Aorta (tissue), 5 donors: Measurements from ENCODE around the gene GSTO2. TPM values are rescaled to one million over a fixed set of nuclear protein-coding genes. Genes with fewer than 3 reads are reported as not detected.
A peak's percentile ranks its signal among the peaks of the same experiment; 100 is the strongest.

Source experiments
- ATAC-seq: fragments of 200-7000 bp; cut with Tn5 transposase; one replicate; pipeline ENCODE4 v1.9.1; 2022; ENCODE audit warnings: moderate library complexity; ENCODE audit not compliant: low FRiP score
- DNase-seq, 2 donors: peaks; one replicate each; pipeline ENCODE4 v3.0.0-alpha.2; 2020
- H3K27ac ChIP-seq, 2 donors: one replicate each; pipeline ENCODE4 v1.5.1; 2013; ENCODE audit warnings: low read length in 2 of 2, mild to moderate bottlenecking in 2 of 2, moderate library complexity in 2 of 2, control low read depth in 1 of 2, inconsistent platforms in 1 of 2, low read depth in 1 of 2
- H3K27me3 ChIP-seq, 2 donors: one replicate each; pipeline ENCODE4 v1.6.1; 2013; ENCODE audit warnings: control low read depth in 1 of 2, low read length in 1 of 2, mild to moderate bottlenecking in 1 of 2, moderate library complexity in 1 of 2; ENCODE audit not compliant: insufficient read depth in 2 of 2, control insufficient read depth in 1 of 2
- H3K36me3 ChIP-seq, 2 donors: one replicate each; pipeline ENCODE4 v1.6.1; 2013; ENCODE audit warnings: control low read depth in 1 of 2, low read length in 1 of 2, mild to moderate bottlenecking in 1 of 2; ENCODE audit not compliant: insufficient read depth in 2 of 2, control insufficient read depth in 1 of 2
- H3K4me1 ChIP-seq, 2 donors: one replicate each; pipeline ENCODE4 v1.6.1; 2013; ENCODE audit warnings: low read length in 2 of 2, control low read depth in 1 of 2, mild to moderate bottlenecking in 1 of 2, moderate library complexity in 1 of 2; ENCODE audit not compliant: insufficient read depth in 2 of 2, control insufficient read depth in 1 of 2
- H3K4me3 ChIP-seq, 2 donors: one replicate each; pipeline ENCODE4 v1.5.1; 2013; ENCODE audit warnings: low read length in 2 of 2, control low read depth in 1 of 2, mild to moderate bottlenecking in 1 of 2
- H3K9me3 ChIP-seq: one replicate; pipeline ENCODE4 v1.6.1; 2013; ENCODE audit warnings: mild to moderate bottlenecking, low read length; ENCODE audit not compliant: control insufficient read depth
- WGBS, 2 donors: extraction: QIAGEN DNeasy Blood & Tissue Kit; methylation state at CpG; one replicate each; pipeline ENCODE4 v1.1.7; 2013; 5-methylcytosine and 5-hydroxymethylcytosine counted together
- intact Hi-C, 2 donors: fragments of 100-400 bp; cut with DNase I; formaldehyde crosslinking; loops; one replicate each; pipeline versions ENCODE4 v1.14.2 to v1.15.0; 2022
- polyA plus RNA-seq, 2 donors: library from polyadenylated mRNA; stranded (reverse); fragments of 200-250 nt; gene quantifications; one replicate each; pipeline ENCODE4 v1.2.3, GENCODE V29; 2013
- total RNA-seq, 2 donors: library from RNA; stranded (reverse); fragmentation: NEBNext Ultra II Directional; extraction: Animal tissue kit (Norgen Biotek cat#: 25700); gene quantifications; one replicate each; pipeline ENCODE4 v1.2.1, GENCODE V29; 2021
- donor health status: healthy with polysubstance abuse.
- donor health status: Bipolar disorder and iron deficiency.
- donor health status: DM: no; HTN: no; CAD: no.
- donor health status: DM: no; HTN: no; CAD: no.
- donor health status: DM: yes; HTN: yes; CAD: no.

Gene GSTO2
- total and polyA plus RNA-seq, 4 donors: 1.7 to 4.3 (median 3.5) TPM

DNA sequence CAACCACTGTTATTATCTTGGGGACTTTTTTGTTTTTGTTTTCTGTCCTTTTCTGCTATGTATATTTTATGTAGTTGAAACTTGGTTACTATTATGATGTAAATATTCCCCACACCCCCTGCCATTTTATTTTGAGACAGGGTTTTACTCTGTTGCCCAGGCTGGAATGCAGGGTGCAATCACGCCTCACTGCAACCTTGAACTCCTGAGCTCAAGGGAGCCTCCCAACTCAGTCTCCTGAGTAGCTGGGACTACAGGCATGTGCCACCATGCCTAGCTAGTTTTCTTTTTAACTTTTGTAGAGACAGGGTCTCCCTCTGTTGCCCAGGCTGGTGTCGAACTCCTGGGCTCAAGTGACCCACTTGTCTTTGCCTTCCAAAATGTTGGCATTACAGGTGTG is 18.0 kb downstream of the GSTO2 start:
- H3K4me1 ChIP-seq: no peaks in the 10 kb centered on the region
- DNase-seq (no peak), ATAC-seq (no peak)
- H3K27me3 ChIP-seq: no peaks in the 10 kb centered on the region
- no peaks in the 10 kb centered on the region for H3K9me3 ChIP-seq
- intact Hi-C loops: no loop called here
- no peak overlapping the region for H3K27ac ChIP-seq
- H3K36me3 ChIP-seq: no peaks in the 10 kb centered on the region
- WGBS, 2 donors: 86 to 93% methylated on average over 2 of the region's 2 CpGs
- H3K4me3 ChIP-seq: no peak overlapping the region

DNA sequence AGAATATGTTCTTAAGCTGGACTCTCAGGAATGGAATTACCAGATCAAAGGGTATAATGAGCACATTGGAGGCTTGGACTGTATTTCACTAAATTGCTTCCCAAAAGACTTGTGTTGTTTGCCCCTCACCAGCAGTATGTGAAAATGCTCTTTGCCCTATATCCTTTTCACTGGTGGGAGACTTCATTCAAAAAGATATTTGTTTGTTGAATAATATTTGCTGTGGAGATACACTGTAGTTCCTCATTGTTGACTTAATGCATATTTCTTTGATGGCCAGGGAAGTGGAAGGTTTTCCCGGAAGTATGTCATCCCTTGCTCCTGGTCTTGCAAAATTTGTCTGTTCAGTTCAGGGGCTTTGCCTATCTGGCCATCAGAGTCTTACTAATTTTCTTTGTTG is 19.4 kb downstream of the GSTO2 start:
- no peak overlapping the region for H3K27ac ChIP-seq
- H3K9me3 ChIP-seq: no peaks in the 10 kb centered on the region
- H3K27me3 ChIP-seq: no peaks in the 10 kb centered on the region
- no peaks in the 10 kb centered on the region for H3K36me3 ChIP-seq
- intact Hi-C loops: no loop called here
- H3K4me3 ChIP-seq: no peak overlapping the region
- DNase-seq (no peak), ATAC-seq (no peak)
- no peaks in the 10 kb centered on the region for H3K4me1 ChIP-seq
- WGBS, 2 donors: 60 to 61% methylated on average over 1 of the region's 1 CpG

DNA sequence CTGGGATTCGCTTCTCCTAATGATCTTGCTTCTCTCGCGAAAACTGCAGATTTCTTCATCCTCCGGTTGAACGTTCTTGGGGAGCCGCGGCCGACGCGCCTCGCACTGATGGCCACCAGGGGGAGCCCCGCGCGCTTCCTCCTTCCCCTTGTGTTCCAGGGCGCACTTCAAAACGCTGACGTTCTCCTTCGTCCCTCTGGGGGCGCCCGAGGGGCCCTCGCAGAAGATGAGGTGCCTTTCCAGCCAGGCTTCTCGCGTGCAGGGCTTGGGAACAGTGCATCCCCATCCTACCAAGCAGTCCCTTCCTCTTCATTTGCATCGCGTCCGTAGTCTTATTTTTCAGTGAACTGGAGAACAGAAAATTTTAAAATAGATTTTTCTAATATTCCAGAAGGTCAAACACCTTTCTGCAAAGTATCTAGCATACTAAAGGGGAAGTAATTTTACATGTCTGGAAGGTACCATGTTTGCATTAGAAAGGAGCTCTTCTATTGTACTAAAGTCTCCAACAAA is 22.5 kb downstream of the GSTO2 start:
- H3K9me3 ChIP-seq: no peaks in the 10 kb centered on the region
- intact Hi-C loops: loop anchor here (1.0 kb wide), 2 partner anchors 59 to 62 kb away; partner anchors contain the start of gene CFAP58 (in 1 of the 2)
- H3K4me1 ChIP-seq: no peaks in the 10 kb centered on the region
- 1 to 2% methylated on average over 22 to 26 of the region's 26 CpGs for WGBS, 2 donors
- H3K36me3 ChIP-seq: no peaks in the 10 kb centered on the region
- H3K27ac ChIP-seq: no peak overlapping the region
- H3K4me3 ChIP-seq: no peak overlapping the region
- DNase-seq (peak; percentile 92 to 96), ATAC-seq (peak; percentile 98)
- H3K27me3 ChIP-seq: no peaks in the 10 kb centered on the region

DNA sequence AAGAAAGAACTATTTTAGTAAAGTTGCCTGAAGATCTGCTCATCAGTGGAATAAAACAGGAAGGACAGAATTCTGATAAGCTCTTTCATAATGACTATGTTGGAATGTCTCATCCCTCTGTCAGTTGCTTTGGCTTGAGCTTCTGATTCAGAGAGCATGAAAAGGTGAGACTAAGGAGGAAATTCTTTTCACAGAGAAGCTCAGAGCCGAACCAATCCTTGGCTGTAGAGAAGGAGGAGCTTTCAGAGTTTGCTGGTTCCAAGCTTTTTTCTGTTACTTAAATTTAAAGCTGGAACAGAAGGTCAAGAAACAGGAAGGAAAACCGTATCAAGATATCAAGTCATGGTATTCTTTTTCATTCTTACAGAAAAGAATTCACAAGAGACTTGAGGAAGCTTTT is 24.0 kb downstream of the GSTO2 start:
- ATAC-seq (no peak), DNase-seq (no peak)
- H3K4me1 ChIP-seq: no peaks in the 10 kb centered on the region
- intact Hi-C loops: no loop called here
- H3K27me3 ChIP-seq: no peaks in the 10 kb centered on the region
- no peak overlapping the region for H3K4me3 ChIP-seq
- no peaks in the 10 kb centered on the region for H3K36me3 ChIP-seq
- H3K27ac ChIP-seq: no peak overlapping the region
- 60 to 73% methylated on average over 2 of the region's 2 CpGs for WGBS, 2 donors
- no peaks in the 10 kb centered on the region for H3K9me3 ChIP-seq

GRCh38 chr10:104293781-104294321 is 24.9 kb downstream of the GSTO2 start:
- H3K27me3 ChIP-seq: no peaks in the 10 kb centered on the region
- no peak overlapping the region for H3K4me3 ChIP-seq
- H3K4me1 ChIP-seq: no peaks in the 10 kb centered on the region
- DNase-seq (no peak), ATAC-seq (no peak)
- no peak overlapping the region for H3K27ac ChIP-seq
- no peaks in the 10 kb centered on the region for H3K9me3 ChIP-seq
- 92 to 94% methylated on average over 5 of the region's 5 CpGs for WGBS, 2 donors
- intact Hi-C loops: no loop called here
- H3K36me3 ChIP-seq: no peaks in the 10 kb centered on the region

DNA sequence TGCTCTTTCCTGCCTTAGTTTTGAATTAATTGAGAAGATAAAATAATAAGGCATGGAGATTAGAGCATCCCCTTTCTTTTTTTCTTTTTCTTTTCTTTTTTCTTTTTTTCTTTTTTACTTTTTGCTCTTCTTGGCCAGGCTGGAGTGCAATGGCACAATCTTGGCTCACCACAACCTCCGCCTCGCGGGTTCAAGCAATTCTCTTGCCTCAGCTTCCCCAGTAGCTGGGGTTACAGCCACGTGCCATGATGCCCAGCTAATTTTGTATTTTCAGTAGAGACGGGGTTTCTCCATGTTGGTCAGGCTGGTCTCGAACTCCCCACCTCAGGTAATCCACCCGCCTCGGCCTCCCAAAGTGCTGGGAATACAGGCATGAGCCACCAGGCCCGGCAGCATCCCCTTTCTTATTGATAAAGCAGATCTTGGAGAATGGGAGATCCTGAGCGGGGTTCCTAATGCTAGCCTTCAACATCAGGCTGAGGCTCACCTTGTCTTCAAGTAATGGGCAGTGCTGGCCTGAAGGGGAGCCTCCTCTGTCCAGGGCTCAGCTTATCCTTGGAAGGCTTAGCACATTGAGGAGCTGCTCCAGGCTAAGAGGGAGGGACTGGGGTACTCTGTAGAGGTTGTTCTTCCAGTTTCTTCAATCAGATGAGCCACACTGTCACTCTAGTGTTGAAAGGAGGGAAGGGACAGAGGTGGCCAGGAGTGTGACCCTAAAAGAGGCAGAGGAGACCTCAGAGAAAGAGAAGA is 27.9 kb downstream of the GSTO2 start:
- H3K4me1 ChIP-seq: peaks cover 0 to 4% of the 10 kb centered on the region in 2 donors
- H3K9me3 ChIP-seq: no peaks in the 10 kb centered on the region
- H3K4me3 ChIP-seq: no peak overlapping the region
- no peak for DNase-seq
- ATAC-seq: no peak
- no peaks in the 10 kb centered on the region for H3K36me3 ChIP-seq
- WGBS, 2 donors: 96 to 97% methylated on average over 10 of the region's 10 CpGs
- intact Hi-C loops: no loop called here
- H3K27ac ChIP-seq: no peak overlapping the region
- H3K27me3 ChIP-seq: no peaks in the 10 kb centered on the region

DNA sequence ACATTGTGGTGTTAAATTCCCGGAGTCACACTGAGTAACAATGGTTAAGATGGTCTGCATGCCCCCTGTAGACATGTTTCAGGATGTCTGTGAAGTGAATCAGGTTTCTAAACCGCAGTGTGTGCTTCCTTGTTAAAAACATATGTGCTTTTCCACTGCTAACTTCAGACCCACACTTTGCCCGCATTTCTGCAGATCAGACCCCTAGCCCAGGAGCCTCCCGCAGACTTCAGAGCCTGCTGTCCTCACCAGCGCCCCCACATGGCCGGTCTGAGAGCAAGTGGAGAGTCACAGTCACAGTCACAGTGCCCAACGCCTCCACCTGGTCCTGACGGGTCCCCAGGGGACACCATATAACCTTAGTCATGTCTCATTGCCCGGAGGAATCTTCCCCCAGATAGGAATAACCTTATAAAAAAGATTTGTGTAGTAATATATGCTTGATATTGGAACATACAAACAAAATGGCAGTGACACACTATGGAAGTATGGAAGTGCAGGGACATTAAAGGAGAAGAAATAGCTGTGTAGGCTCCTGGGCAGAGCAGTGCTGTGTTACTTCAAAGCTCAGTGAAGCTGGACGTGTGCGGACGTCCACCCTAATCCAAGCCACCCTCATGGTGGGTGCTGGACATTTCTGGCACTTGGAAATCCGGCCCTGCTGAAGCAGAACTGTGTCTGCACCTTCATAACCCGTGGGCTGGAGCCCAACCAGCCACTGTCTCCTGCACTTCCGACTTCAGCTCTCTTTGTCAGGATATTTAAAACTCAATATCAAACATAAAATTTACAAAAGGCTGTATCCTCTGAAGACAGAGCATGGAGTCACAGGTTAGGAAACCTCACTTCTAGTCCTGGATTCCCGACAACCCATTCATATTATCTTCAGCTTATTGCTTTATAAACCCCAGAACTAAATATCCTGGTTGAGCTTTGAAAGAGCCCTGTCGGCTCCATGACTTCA is 29.0 kb downstream of the GSTO2 start:
- DNase-seq (no peak), ATAC-seq (no peak)
- WGBS, 2 donors: 72% methylated on average over 17 of the region's 17 CpGs
- H3K9me3 ChIP-seq: no peaks in the 10 kb centered on the region
- H3K4me3 ChIP-seq: no peak overlapping the region
- H3K27me3 ChIP-seq: no peaks in the 10 kb centered on the region
- intact Hi-C loops: no loop called here
- no peaks in the 10 kb centered on the region for H3K36me3 ChIP-seq
- H3K4me1 ChIP-seq: peaks cover 0 to 4% of the 10 kb centered on the region in 2 donors
- H3K27ac ChIP-seq: no peak overlapping the region

- DNase-seq (no peak), ATAC-seq (no peak)
- Histone ChIP-seq H3K4me3 (no peak overlapping the region), H3K36me3 (no peaks in the 10 kb centered on the region), H3K4me1 (peaks cover 0 to 4% of the 10 kb centered on the region in 2 donors), H3K27ac (peak overlapping the region; percentile 38 to 92), H3K27me3 (no peaks in the 10 kb centered on the region), H3K9me3 (no peaks in the 10 kb centered on the region)
- WGBS, 2 donors: 62 to 67% methylated on average over 13 of the region's 13 CpGs
- intact Hi-C loops: no loop called here
Observed at GRCh38 chr10:104299031-104299904, 30.3 kb downstream of the GSTO2 start.
